Measurements from ENCODE around the gene BRAF. TPM values are rescaled to one million over a fixed set of nuclear protein-coding genes. Genes with fewer than 3 reads are reported as not detected.

Gene BRAF
- total and polyA plus RNA-seq, 2 donors, result 8.4 to 98.2 TPM

DNA sequence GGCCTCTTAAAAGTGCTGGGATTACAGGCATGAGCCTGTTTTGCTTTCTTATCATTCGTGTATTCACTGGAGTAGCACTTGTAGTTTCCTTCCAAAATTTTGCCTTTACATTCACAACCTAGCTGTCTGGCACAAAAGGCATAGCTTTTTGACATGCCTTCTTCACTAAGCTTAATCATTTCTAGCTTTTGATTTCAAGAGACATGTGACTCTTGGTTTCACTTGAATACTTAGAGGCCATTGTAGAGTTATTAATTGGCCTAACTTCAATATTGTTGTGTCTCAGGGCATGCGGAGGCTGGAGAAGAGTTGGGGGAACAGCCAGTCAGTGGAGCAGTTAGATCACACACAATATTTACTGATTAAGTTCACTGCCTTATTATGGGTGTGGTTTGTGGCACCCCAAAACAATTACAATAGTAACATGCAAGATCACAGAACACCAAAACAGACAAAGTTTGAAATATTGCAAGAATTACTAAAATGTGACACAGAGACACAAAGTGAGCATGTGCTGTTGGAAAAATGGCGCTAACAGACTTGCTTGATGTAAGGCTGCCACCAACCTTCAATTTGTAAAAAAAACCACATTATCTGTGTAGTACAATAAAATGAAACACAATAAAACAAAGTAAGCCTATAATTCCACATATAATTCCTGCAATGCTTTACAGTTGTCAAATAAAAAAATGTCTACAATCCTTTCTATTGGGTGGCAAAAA, 43.1 kb downstream of the BRAF start:
- Histone ChIP-seq H3K27ac (ENCODE audit: low read depth) (no peak overlapping the region), H3K4me3 (ENCODE audit: low read depth, low read length) (no peak overlapping the region), H3K36me3 (ENCODE audit: insufficient read depth) (no peaks in the 10 kb centered on the region), H3K4me1 (ENCODE audit: insufficient read depth) (no peaks in the 10 kb centered on the region)
- 79% methylated on average over 3 of the region's 3 CpGs for WGBS
- no peak for DNase-seq (ENCODE audit: extremely low spot score)

DNA sequence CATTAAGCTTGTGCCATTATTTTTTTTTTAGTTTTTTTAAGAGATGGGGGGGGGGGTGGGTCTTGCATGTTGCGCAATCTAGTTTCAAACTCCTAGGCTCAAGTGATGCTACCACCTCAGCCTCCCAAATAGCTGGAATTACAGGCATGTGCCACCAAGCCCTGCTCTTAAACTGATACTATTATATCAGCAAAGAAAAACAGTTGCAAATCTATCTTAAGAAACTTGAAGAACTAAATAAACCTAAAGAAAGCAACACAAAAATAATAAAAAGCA, 47.5 kb downstream of the BRAF start:
- Histone ChIP-seq H3K36me3 (ENCODE audit: insufficient read depth) (no peaks in the 10 kb centered on the region), H3K4me1 (ENCODE audit: insufficient read depth) (no peaks in the 10 kb centered on the region), H3K27ac (ENCODE audit: low read depth) (no peak overlapping the region), H3K4me3 (ENCODE audit: low read depth, low read length) (no peak overlapping the region)
- no peak for DNase-seq (ENCODE audit: extremely low spot score)
- 100% methylated on average over 1 of the region's 1 CpG for WGBS

DNA sequence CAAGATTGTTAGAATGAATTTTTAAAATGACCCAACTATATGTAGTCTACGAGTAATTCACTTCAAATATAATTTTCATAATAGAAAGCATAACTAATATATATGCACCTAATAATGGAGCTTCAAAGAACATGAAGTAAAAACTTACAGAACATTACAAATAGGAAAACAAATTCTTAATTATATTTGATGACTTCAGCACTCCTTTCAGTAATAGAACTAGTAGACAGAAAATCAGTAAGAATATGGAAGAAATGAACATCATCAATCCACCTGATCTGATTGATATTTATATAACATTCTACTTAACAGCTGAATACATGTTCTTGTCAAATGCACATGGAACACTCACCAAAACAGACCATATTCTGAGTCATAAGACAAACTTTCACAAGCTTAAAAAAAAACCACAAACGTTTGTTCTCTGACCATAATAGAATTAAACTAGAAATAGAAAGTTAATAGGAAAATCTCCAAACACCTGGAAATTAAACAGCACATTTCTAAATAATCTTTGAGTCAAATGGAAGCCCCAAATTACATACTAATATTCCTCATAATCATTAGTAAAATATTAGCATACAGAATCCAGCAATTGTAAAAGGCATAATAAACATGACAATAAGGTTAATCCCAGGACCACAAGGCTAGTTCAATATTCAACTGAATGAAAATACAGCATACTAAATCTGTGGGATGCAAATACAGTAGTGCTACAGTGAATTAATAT, 48.0 kb downstream of the BRAF start:
- 52% methylated on average over 2 of the region's 2 CpGs for WGBS
- DNase-seq (ENCODE audit: extremely low spot score), result no peak
- H3K27ac ChIP-seq (ENCODE audit: low read depth), result no peak overlapping the region
- no peaks in the 10 kb centered on the region for H3K4me1 ChIP-seq (ENCODE audit: insufficient read depth)
- no peak overlapping the region for H3K4me3 ChIP-seq (ENCODE audit: low read depth, low read length)
- H3K36me3 ChIP-seq (ENCODE audit: insufficient read depth), result no peaks in the 10 kb centered on the region

DNA sequence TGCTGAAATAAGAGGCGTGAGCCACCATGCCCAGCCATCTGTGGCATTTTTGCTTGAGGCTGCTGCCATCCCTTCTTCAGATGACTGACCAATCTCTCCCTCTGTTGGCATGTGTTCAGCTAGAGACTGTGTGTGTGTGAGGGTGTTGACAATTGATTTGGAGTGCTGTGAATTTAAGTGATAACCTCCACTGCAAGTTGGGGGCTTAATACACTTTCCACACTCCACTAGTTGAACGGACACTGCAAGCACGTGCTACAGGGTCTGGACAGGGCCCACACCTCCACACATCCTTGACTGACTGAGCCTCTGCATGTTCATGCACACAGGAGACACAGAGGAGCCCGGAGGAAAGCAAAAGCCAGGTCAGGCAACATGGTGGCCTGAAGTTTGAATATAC, 51.3 kb downstream of the BRAF start:
- no peaks in the 10 kb centered on the region for H3K4me1 ChIP-seq (ENCODE audit: insufficient read depth)
- no peak for DNase-seq (ENCODE audit: extremely low spot score)
- H3K4me3 ChIP-seq (ENCODE audit: low read depth, low read length), result no peak overlapping the region
- H3K27ac ChIP-seq (ENCODE audit: low read depth), result no peak overlapping the region
- WGBS, result 79% methylated on average over 4 of the region's 4 CpGs
- no peaks in the 10 kb centered on the region for H3K36me3 ChIP-seq (ENCODE audit: insufficient read depth)

DNA sequence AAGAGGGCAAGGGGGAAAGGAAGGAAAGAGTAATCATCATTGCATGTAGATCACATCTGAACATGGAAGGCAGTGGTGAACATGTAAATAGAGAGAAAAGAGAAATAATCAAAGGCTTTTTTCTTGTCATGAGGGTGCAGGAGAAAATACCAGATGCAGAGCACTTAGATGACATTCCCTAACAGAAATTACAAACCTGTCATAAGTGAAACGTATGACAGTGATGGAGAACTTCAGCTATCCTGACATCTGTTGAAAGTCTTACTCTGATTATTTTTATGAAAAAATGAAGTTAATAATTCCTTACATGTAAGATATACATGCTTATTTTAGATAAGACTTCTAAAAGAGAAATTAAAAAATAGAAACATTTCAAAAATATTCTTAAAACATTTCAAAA, 54.7 kb downstream of the BRAF start:
- no peaks in the 10 kb centered on the region for H3K36me3 ChIP-seq (ENCODE audit: insufficient read depth)
- no peak for DNase-seq (ENCODE audit: extremely low spot score)
- H3K4me1 ChIP-seq (ENCODE audit: insufficient read depth), result no peaks in the 10 kb centered on the region
- 75% methylated on average over 1 of the region's 1 CpG for WGBS
- H3K27ac ChIP-seq (ENCODE audit: low read depth), result no peak overlapping the region
- no peak overlapping the region for H3K4me3 ChIP-seq (ENCODE audit: low read depth, low read length)

DNA sequence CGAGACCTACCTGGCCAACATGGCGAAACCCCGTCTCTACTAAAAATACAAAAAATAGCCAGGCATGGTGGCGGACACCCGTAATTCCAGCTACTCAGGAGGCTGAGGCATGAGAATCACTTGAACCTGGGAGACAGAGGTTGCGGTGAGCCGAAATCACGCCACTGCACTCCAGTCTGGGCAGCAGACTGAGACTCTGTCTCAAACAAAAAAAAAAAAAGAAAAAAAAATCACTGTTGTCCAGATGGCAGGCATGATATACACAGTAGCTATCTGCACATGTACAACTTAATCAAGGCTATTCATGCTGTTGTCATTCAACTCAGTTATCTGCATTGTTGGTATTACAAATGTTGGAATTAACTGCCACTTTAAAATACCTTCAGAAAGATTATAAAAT, 55.3 kb downstream of the BRAF start:
- WGBS, result 97% methylated on average over 8 of the region's 8 CpGs

DNA sequence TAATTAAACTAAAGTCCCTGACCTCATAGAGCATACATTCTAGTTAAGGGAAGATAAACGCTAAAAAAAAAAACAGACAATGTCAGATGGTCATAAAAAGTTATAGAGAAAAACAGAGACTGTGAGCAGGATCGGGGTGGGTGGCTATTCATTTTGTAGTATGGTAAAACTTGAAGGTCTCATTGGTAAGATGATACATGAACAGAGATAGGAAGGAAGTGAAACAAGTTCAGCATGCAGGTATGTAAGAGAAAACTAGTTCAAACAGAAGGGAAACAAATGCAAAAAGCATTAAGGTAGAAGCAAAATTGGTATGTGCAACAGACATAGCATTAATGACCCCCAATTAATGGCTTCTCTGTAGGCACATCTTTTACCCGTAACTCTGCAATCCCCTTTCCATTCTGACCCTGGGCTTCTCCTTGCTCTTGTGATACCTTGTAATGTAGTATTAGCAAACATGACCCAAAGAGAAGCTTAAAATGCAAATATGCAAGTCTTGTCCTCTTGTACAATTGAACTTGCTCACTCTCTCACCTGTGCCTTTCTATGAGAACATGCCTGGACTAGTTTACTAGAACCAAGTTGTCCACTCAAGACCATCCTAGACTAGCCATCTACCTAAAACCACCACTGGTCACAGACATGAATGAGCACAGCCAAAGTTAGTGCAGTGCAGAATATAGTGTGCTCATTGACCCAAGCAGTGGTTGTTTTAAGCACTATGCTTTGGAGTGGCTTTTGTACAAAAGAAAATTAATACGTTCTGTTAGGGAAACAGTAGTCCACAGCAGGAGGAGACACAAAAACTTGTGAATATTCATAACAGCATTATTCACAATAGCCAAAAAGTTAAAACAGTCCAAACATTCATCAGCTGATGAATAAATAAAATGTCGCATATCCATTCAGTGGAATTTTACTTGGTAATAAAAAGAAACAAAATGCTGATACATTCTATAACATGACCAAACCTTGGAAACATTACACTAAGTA, 57.0 kb downstream of the BRAF start:
- Histone ChIP-seq H3K4me1 (ENCODE audit: insufficient read depth) (no peaks in the 10 kb centered on the region), H3K27ac (ENCODE audit: low read depth) (no peak overlapping the region), H3K4me3 (ENCODE audit: low read depth, low read length) (no peak overlapping the region), H3K36me3 (ENCODE audit: insufficient read depth) (no peaks in the 10 kb centered on the region)
- 90% methylated on average over 5 of the region's 5 CpGs for WGBS
- DNase-seq (ENCODE audit: extremely low spot score), result no peak

More for the DNA sequence above, 55.3 kb downstream of the BRAF start:
- no peak overlapping the region for H3K27ac ChIP-seq (ENCODE audit: low read depth)
- no peaks in the 10 kb centered on the region for H3K4me1 ChIP-seq (ENCODE audit: insufficient read depth)
- H3K36me3 ChIP-seq (ENCODE audit: insufficient read depth), result no peaks in the 10 kb centered on the region
- no peak for DNase-seq (ENCODE audit: extremely low spot score)
- H3K4me3 ChIP-seq (ENCODE audit: low read depth, low read length), result no peak overlapping the region

DNA sequence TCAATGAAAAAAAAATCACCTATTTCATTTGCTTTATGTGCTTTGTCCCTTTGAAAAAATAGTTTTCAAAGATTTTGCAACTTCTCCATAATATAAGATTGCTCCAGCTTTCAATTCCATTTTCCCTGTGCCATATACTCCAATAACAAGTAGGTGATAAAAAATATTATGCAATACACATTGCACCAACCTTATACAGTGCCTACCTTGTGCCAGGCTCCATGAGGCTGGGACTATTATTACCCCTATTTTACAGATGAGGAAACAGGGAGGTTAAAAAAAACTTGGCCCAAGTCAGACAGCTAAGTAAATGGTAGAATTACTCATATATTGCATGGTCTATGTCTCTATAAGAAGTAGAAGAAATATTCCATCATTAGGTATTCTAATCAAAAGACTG, 57.8 kb downstream of the BRAF start:
- DNase-seq (ENCODE audit: extremely low spot score), result no peak
- Histone ChIP-seq H3K36me3 (ENCODE audit: insufficient read depth) (no peaks in the 10 kb centered on the region), H3K4me3 (ENCODE audit: low read depth, low read length) (no peak overlapping the region), H3K4me1 (ENCODE audit: insufficient read depth) (no peaks in the 10 kb centered on the region), H3K27ac (ENCODE audit: low read depth) (no peak overlapping the region)

DNA sequence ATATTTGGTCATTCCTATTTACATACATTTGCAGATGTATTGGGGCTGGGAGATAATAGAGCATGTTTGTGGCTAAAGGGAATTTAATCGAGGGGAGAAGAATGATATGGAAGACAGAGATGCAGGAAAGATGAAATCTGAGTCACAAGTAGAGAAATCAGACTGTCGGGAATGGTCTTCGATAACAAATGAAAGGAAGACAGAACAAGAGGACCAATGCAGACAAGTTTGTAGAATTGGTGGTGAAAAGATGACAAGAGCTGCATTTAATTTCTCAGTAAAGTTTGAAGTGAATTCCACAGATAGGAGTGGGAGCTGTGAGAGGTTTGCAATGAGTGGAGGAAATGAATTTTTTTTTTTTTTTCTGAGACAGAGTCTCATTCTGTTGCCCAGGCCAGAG, 60.0 kb downstream of the BRAF start:
- Histone ChIP-seq H3K4me1 (ENCODE audit: insufficient read depth) (no peaks in the 10 kb centered on the region), H3K36me3 (ENCODE audit: insufficient read depth) (no peaks in the 10 kb centered on the region), H3K27ac (ENCODE audit: low read depth) (no peak overlapping the region), H3K4me3 (ENCODE audit: low read depth, low read length) (no peak overlapping the region)
- 98% methylated on average over 3 of the region's 3 CpGs for WGBS
- no peak for DNase-seq (ENCODE audit: extremely low spot score)

DNA sequence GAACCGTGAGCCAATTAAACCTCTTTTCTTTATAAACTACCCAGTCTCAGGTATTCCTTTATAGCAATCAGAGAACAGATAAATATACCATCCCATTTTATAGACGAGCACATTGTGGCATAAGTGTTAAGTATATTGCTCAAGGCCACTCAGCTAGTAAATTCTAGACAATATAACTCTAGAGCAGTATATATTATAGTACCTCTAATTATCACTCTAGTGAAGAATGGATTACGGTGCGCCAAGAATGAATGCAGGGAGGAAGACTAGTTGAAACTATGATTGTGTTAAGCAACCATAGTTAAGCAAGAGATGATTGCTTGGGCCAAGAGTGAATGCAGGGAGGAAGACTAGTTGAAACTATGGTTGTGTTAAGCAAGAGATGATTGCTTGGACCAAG, 60.9 kb downstream of the BRAF start:
- H3K36me3 ChIP-seq (ENCODE audit: insufficient read depth), result no peaks in the 10 kb centered on the region
- 97% methylated on average over 4 of the region's 4 CpGs for WGBS
- no peaks in the 10 kb centered on the region for H3K4me1 ChIP-seq (ENCODE audit: insufficient read depth)
- no peak overlapping the region for H3K27ac ChIP-seq (ENCODE audit: low read depth)
- no peak for DNase-seq (ENCODE audit: extremely low spot score)
- H3K4me3 ChIP-seq (ENCODE audit: low read depth, low read length), result no peak overlapping the region

DNA sequence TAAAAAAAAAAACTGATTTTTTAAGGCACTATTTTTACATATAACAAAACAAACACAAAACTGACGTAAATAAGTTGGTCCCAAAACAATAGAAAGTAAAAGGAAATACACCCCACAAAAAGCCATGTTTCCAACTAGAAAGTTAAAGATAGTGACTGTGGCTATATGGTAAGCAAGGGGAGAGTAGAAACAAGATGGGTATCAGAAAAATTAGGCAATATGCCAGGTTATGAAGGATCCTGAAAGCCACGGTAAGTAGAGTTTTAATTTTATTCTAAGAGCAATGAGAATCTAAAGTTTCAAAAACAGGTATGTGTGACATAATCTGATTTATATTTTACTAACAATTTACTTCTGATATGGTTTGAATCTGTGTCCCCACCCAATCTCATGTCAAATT, 61.5 kb downstream of the BRAF start:
- Histone ChIP-seq H3K4me3 (ENCODE audit: low read depth, low read length) (no peak overlapping the region), H3K27ac (ENCODE audit: low read depth) (no peak overlapping the region), H3K4me1 (ENCODE audit: insufficient read depth) (no peaks in the 10 kb centered on the region), H3K36me3 (ENCODE audit: insufficient read depth) (no peaks in the 10 kb centered on the region)
- 92% methylated on average over 2 of the region's 2 CpGs for WGBS
- DNase-seq (ENCODE audit: extremely low spot score), result no peak

DNA sequence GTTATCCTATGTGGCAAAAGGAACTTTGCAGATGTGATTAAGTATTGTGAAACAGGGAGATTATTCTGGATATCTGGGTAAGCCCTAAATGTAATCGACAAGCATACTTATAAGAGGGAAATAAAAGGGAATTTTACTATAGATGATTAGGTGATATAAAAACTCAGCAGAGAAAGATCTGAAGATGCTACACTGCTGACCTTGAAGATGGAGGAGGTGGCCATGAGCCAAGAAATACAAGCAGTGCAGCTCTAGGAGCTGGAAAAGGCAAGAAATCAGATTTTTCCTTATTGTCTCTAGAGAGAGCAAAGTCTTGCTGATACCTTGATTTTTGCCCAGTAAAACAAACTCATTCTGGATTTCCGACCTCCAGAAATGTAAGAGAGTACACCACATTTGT, 67.7 kb downstream of the BRAF start:
- 76% methylated on average over 2 of the region's 2 CpGs for WGBS

DNA sequence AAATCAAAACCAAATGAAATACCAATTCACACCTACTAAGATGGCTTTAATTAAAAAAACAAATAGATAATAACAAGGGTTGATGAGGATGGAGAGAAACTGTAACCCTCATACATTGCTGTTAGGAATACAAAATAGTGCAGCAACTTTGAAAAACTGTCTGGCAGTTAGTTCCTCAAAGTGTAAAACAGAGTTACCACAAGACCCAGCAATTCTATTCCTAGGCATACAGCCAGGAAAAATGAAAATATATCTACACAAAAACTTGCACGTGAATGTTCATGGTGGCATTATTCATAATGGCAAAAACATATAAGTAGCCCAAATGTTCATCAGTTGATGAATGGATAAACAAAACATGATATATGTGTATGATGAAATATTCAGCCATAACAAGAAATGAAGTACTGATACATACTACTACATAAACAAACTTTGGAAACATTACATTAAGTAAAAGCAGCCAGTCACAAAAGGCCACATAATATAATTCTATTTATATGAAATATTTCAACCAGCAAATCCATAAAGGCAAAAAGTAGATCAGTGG, 83.5 kb downstream of the BRAF start:
- WGBS, result 30% methylated on average over 1 of the region's 1 CpG
- no peak overlapping the region for H3K4me3 ChIP-seq (ENCODE audit: low read depth, low read length)

More for the DNA sequence above, 67.7 kb downstream of the BRAF start:
- H3K27ac ChIP-seq (ENCODE audit: low read depth), result no peak overlapping the region
- no peak for DNase-seq (ENCODE audit: extremely low spot score)
- no peaks in the 10 kb centered on the region for H3K36me3 ChIP-seq (ENCODE audit: insufficient read depth)
- H3K4me3 ChIP-seq (ENCODE audit: low read depth, low read length), result no peak overlapping the region
- no peaks in the 10 kb centered on the region for H3K4me1 ChIP-seq (ENCODE audit: insufficient read depth)

More for the DNA sequence above, 83.5 kb downstream of the BRAF start:
- Histone ChIP-seq H3K27ac (ENCODE audit: low read depth) (no peak overlapping the region), H3K36me3 (ENCODE audit: insufficient read depth) (peaks cover 1% of the 10 kb centered on the region), H3K4me1 (ENCODE audit: insufficient read depth) (no peaks in the 10 kb centered on the region)
- DNase-seq (ENCODE audit: extremely low spot score), result no peak

Measured in urinary bladder (tissue), 4 donors.